ENCODE results near the gene PPP1R37. TPM values are rescaled to one million over a fixed set of nuclear protein-coding genes. Genes with fewer than 3 reads are reported as not detected.

PPP1R37 gene
- total RNA-seq, 1 experiment from 2014 or later: 20.4 TPM

GRCh38 chr19:45187421-45188100 is 94.6 kb downstream of the PPP1R37 start:
- no peaks in the 10 kb centered on the region for H3K36me3 ChIP-seq (ENCODE audit: control insufficient read depth, insufficient read depth, low read length)
- no peak overlapping the region for H3K27ac ChIP-seq (ENCODE audit: low read length)
- no peak for DNase-seq (ENCODE audit: low read depth, low spot score)
- TF ChIP-seq SIN3A (IDR thresholded peaks at IDR 0.05; ENCODE audit: borderline replicate concordance, insufficient read depth, low read depth, low read length) (no peak), TCF7L2 (IDR thresholded peaks at IDR 0.05; ENCODE audit: low read depth, low read length) (no peak), REST (IDR thresholded peaks at IDR 0.05; ENCODE audit: insufficient read depth in 1 of 2, low read depth in 2 of 2, low read length in 1 of 2) (no peak), CTCF (IDR thresholded peaks at IDR 0.05) (peak; percentile 73), POLR2AphosphoS5 (IDR thresholded peaks at IDR 0.05; ENCODE audit: low read depth, low read length) (no peak)
- intact Hi-C loops (cut with micrococcal nuclease; ENCODE audit: unreplicated experiment) (no loop called here), in situ Hi-C loops (cut with HindIII; ENCODE audit: low pct_unique_long_range_greater_than_20kb, low sequenced_read_pairs) (no loop called here)
- no peaks in the 10 kb centered on the region for H3K4me1 ChIP-seq (ENCODE audit: control insufficient read depth, insufficient read depth, low read length)
- ChIA-PET POLR2A (interaction anchor here (0.6 kb wide), 2 partner anchors 26 to 143 kb away, joined by 3 to 8 read pairs; no protein-coding TSS in a partner anchor), CTCF (interaction anchor here (0.8 kb wide), 1 partner anchor 61 kb away, joined by 3 read pairs; no protein-coding TSS in a partner anchor)
- no TSS peak for BruUV-seq (replicated peaks)
- peak; percentile 55 for ATAC-seq
- H3K9me3 ChIP-seq (ENCODE audit: control insufficient read depth, insufficient read depth, low read depth, low read length): no peaks in the 10 kb centered on the region
- H3K27me3 ChIP-seq (ENCODE audit: control insufficient read depth, insufficient read depth, low read length): no peaks in the 10 kb centered on the region
- H3K4me3 ChIP-seq (ENCODE audit: low read depth in 2 of 2, low read length in 2 of 2): no peak overlapping the region

- Histone ChIP-seq H3K9me3 (ENCODE audit: control insufficient read depth, insufficient read depth, low read depth, low read length) (no peaks in the 10 kb centered on the region), H3K27me3 (ENCODE audit: control insufficient read depth, insufficient read depth, low read length) (no peaks in the 10 kb centered on the region)
Measured at GRCh38 chr19:45189971-45190370, 97.0 kb downstream of the PPP1R37 start.

More at GRCh38 chr19:45189971-45190370, 97.0 kb downstream of the PPP1R37 start:
- no peaks in the 10 kb centered on the region for H3K4me1 ChIP-seq (ENCODE audit: control insufficient read depth, insufficient read depth, low read length)
- no peak for ATAC-seq
- no peak overlapping the region for H3K27ac ChIP-seq (ENCODE audit: low read length)
- DNase-seq (ENCODE audit: low read depth, low spot score): no peak
- POLR2A ChIA-PET: no interaction called here
- no peak overlapping the region for H3K4me3 ChIP-seq (ENCODE audit: low read depth in 2 of 2, low read length in 2 of 2)
- BruUV-seq (replicated peaks): no TSS peak
- no peak for TF ChIP-seq SIN3A (IDR thresholded peaks at IDR 0.05; ENCODE audit: borderline replicate concordance, insufficient read depth, low read depth, low read length)
- TF ChIP-seq POLR2AphosphoS5 (IDR thresholded peaks at IDR 0.05; ENCODE audit: low read depth, low read length): no peak
- TF ChIP-seq TCF7L2 (IDR thresholded peaks at IDR 0.05; ENCODE audit: low read depth, low read length): no peak
- no peak for TF ChIP-seq CTCF (IDR thresholded peaks at IDR 0.05)
- TF ChIP-seq REST (IDR thresholded peaks at IDR 0.05; ENCODE audit: insufficient read depth in 1 of 2, low read depth in 2 of 2, low read length in 1 of 2): no peak
- in situ Hi-C loops (cut with HindIII; ENCODE audit: low pct_unique_long_range_greater_than_20kb, low sequenced_read_pairs): no loop called here
- CTCF ChIA-PET: no interaction called here
- intact Hi-C loops (cut with micrococcal nuclease; ENCODE audit: unreplicated experiment): no loop called here
- H3K36me3 ChIP-seq (ENCODE audit: control insufficient read depth, insufficient read depth, low read length): no peaks in the 10 kb centered on the region
